Right hindlimb (tissue), 1 donor: ENCODE measurements around the gene GTPBP2.
"Not testable (repeated sequence)": the region's sequence is repeated elsewhere in the genome, so short reads cannot be mapped to it uniquely, and the experiment has no call there.

Source experiments
- DNase-seq: peaks from one replicate; pipeline ENCODE4 v3.0.0-alpha.2; 2018

The GTPBP2 gene

DNA sequence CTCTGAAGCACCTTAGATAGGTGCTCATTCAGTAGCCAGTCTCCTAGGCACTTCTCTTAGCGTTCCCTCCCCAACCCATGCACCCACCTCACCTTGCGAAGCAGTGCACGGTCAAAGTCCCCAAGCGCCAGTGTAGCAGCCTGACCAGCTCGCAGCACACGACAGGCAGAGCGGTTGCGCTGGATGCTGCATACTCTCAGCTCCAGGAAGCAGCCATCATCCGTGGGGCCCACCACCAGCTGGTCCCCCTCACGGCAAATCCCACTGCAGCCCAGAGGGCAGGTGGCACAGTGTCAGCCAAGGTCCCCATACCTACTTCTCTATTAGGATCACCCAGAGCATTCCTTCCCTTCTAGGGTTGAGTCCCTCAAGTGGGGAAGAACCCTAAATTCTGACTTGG lies 6.5 kb downstream of the GTPBP2 start:
- no peak for DNase-seq

DNA sequence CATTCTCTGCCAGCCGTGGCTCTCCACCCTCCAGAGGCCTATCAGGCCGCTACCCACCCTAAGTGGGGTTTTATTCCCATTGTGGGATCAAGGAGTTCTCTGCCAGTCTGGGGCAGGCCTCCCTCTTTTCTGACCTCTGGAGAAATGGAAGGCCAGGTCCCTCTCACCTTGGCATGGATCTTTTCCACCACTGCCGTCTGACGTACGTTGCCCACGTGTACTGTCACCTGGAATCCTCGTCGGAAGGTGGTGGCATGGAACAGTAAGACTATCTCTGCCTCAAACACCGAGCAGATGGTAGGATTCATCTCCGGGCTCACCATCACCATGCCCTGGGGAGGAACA lies 7.3 kb downstream of the GTPBP2 start:
- DNase-seq, result no peak

DNA sequence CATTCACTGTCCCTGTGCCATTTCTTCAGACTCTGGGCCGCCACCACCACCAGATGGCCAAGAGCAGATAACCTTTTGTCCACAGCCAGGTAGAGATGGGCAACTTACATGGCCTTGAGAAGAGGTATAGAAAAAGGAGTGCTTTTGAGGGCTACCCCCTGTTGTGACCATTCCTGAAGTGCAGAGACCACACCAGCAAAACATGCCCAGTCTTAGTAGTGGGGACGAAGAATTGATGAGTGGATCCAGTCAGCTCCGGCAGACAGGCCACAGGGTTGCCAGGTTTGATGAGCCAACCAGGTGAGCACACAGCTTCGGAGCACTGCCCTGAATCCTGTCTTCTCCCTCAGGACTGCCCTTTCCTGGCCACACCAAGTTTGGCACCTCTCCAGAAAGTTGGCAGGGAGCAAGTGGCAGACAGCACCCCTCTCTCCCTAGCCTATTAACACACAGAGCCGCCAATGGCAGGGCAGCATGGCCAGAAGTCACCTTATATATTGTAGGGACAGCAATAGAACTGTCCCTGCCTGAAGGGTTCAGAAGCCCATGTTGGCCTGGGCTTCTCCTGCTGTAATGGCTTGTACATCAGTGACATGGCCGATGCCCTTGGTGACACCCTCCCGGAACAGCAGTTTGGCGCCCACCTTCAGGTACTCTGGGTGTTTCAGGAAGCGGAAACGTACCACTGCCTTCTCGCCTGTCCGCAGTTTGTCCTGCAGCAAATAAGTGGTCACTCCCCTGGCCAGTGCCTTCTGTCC lies 7.8 kb downstream of the GTPBP2 start:
- no peak for DNase-seq

DNA sequence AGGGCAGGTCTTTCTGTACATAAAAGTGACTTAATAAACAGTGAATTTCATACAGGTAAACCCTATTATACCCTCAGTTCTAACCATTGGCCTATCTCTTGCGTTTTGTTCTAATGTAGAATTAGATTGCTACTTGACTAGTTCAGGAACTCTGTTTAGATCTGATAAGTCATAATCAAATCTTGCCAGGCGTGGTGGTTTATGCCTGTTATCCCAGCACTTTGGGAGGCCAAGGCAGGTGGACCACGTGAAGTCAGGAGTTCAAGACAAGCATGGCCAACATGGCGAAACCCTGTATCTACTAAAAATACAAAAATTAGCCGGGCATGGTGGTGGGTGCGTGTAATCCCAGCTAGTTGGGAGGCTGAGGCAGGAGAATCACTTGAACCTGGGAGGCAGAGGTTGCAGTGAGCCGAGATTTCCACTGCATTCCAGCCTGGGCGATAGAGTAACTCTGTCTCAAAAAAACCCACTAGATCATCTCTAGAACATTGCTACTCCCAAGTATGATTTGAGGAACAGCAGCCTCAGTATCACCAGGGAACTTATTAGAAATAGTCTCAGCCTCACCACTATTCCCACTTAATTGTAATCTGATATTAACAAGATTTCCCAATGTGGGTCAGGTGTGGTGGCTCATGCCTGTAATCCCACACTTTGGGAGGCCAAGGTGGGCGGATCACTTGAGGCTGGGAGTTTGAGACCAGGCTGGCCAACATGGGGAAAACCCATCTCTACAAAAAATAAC lies 12.2 kb downstream of the GTPBP2 start:
- DNase-seq, result no peak

DNA sequence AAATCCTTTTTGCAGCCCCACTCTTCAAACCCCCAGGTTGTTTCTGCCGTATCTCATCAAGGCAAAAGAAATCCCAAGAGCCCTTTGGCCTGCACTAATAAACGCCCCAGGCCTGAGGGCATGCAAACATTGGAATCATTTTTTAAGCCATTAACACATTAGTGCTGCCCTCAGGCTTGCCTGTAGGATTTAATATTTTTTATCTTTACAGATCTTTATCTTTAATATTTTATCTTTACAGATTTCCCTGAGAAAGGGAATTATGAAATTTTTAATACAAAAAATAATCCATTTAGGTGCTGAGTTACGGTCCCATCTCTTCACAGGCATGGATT lies 14.7 kb downstream of the GTPBP2 start:
- no peak for DNase-seq

DNA sequence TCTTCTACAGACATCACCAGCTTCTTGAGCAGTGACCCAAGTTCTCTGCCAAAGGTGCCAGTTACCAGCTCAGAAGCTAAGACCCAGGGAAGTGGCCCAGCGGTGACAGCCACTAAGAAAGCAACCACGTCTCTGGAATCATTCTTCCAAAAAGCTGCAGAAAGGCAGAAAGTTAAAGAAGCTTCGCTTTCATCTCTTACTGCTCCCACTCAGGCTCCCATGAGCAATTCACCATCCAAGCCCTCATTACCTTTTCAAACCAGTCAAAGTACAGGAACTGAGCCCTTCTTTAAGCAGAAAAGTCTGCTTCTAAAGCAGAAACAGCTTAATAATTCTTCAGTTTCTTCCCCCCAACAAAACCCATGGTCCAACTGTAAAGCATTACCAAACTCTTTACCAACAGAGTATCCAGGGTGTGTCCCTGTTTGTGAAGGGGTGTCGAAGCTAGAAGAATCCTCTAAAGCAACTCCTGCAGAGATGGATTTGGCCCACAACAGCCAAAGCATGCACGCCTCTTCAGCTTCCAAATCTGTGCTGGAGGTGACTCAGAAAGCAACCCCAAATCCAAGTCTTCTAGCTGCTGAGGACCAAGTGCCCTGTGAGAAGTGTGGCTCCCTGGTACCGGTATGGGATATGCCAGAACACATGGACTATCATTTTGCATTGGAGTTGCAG lies 15.2 kb downstream of the GTPBP2 start:
- DNase-seq, result no peak

DNA sequence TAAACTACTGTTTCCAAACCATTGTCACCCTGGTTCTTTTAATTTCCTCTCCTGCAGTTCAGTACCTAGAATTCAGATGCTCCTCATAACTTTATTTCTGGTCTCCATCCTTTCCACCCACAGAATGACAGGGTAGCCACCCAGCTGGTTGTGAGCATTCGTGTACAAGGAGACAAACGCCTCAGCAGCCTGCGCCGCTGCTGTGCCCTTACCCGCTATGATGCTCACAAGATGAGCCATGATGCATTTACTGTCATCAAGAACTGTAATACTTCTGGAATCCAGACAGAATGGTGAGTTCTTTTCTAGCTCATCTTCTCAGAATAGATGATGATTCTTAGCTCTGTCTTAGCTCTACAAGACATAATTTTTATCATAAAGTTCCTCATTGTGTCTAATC lies 18.6 kb downstream of the GTPBP2 start:
- no peak for DNase-seq

DNA sequence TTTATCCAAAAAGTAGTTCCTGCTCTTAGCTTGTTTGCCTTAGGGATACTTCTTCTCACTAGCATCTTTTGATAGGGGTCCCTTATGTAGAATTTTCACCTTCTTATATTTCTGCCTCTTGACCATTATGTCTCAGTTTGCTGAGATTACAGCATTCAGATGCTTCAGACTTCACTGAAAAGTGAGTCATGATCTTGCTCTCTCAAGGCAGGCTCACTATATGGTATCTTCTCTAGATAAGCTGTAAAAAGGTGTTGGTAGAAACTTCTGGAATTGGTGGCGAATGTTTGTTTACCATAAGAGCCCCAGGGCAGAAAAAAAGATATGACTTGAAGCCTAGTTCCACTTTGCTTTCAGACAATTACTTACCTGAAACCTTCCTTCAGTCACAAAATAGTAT lies 19.7 kb downstream of the GTPBP2 start:
- no peak for DNase-seq

DNA sequence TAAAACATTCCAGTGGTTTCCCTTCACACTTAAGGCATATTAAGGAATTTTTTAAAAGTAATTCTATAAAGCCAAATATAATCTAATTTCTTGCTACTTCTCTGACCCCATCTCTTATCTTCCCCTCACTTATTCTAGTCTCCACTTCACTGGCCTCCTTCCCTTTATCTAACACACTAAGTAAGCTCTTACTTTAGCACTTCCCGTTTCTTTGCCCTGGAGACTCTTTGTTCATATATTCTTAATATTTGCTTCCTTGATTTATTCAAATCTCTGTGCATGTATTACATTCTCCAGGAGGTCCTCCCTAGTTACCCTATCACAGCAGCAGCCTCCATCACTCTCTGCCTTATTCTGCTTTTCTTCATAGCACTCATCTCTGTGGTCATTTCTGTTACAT lies 20.3 kb downstream of the GTPBP2 start:
- no peak for DNase-seq

DNA sequence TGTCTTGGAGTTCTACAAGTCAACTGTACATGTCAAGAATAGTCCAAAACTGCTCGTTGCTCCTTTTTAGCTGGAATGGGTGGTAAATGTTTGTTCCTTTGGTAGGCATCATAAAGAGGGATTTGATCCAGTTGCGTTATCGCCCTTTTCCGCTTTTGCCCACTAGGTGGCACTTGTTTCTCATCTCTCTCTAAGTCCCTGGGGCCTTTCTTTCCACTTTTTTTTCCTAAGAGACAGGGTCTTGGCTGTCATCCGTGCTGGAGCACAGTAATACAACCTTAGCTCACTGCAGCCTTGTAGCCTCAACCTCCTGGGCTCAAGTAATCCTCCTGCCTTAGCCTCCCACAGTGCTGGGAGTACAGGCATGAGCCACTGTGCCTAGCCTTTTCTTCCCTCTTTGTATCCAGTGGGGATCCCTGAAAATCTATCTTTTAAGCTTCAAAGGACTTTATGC lies 20.7 kb downstream of the GTPBP2 start:
- DNase-seq, result peak; percentile 51

DNA sequence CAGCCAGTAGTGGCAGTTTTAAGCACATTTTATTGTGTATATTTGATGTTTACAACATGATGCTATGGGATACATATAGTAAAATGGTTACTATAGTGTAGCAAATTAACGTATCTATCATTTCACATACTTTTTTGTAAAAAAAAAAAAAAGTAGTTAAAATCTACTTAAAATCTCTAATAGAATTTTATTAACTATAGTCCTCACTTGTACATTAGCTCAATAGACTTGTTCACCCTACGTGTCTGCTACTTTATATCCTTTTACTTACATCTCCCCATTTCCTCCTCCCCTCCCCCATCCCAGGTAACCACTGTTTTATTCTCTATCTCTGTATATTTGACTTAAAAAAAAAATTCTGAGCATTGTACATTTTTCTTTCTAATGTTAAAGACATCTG lies 23.0 kb downstream of the GTPBP2 start:
- no peak for DNase-seq

DNA sequence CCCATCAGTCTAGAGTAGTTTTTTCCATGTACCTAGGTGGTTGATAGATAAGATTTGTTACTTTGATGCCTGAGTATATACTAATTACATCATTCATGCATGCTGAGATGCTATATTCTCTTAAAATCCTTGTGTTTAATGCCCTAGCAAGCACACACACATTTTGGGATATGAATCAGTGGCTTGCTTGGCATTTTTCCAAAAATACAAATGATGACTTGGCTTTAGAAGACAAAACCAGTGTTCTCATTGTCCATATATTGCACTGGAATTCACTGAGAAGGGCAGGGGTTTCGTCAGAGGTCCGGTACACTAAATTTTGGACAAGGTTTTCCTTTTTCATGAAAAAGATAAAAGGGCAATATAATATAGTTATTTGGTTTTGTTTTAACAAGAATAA lies 24.9 kb downstream of the GTPBP2 start:
- DNase-seq, result no peak

DNA sequence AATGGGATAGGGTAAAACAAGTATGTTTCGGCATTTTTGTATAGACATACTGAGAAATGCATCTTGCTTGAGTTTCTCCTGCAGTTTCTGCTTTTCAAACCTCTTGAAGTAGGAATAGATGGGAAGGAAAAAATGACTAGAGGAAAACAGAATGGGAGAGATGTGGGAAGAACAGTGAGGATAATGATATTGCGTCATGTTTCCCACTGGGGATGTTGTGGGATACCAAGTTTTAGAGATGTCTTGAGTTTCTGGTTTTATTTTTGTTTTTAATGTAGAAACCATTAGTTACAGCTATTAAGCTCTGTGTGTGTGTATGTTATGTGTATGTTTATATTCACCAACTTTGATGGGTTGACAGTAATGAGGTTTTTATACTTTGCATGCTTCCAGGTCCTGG lies 28.5 kb downstream of the GTPBP2 start:
- DNase-seq, result no peak

DNA sequence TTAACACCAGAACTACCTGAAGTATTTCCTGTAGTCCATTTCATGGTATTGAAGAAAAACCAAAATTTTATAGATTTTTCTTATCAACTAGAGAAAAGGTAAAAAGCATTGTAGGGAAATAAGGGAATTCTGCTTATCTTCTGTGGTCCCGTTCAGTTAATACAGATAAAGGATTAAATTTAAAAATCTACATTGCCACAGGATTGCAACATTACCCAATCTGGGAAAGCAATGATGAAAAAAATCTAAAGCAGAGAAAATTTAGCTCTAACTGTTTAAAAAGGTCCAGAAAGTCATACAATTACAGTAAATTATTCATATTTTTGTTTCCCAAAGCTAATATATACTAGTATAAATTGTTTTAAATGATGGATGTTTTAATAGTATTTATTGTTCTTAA lies 35.1 kb downstream of the GTPBP2 start:
- no peak for DNase-seq

DNA sequence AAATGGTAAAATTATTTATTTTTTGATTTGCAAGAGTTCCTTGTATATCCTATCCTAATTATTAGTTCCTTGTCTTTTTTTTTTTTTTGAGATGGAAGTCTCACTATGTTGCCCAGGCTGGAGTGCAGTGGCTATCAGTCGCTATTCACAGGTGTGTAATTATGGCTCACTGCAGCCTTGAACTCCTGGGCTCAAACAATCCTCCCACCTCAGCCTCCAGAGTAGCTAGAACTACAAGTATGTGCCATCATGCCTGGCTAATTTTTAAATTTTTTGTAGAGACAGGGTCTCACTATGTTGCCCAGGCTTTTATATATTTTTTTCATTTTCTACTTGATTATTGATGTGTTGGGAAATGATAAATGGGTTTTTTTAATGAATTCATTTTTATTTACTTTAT lies 39.5 kb downstream of the GTPBP2 start:
- DNase-seq, result not testable (repeated sequence)

DNA sequence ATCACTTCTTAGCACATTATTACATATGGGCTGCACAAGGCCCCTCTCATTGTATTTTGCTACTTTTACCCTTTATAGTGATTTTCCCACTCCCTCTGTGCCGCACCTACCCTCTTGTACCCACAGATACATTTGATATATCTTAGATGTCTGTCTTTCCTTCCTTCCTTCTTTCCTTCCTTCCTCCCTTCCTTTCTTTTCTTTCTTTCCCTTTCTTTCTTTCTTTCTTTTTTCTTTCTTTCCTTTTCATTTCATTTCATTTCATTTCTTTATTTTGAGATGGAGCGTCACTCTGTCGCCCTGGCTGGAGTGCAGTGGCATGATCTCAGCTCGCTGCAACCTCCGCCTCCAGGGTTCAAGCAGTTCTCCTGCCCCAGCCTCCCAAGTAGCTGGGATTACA lies 40.9 kb downstream of the GTPBP2 start:
- no peak for DNase-seq

DNA sequence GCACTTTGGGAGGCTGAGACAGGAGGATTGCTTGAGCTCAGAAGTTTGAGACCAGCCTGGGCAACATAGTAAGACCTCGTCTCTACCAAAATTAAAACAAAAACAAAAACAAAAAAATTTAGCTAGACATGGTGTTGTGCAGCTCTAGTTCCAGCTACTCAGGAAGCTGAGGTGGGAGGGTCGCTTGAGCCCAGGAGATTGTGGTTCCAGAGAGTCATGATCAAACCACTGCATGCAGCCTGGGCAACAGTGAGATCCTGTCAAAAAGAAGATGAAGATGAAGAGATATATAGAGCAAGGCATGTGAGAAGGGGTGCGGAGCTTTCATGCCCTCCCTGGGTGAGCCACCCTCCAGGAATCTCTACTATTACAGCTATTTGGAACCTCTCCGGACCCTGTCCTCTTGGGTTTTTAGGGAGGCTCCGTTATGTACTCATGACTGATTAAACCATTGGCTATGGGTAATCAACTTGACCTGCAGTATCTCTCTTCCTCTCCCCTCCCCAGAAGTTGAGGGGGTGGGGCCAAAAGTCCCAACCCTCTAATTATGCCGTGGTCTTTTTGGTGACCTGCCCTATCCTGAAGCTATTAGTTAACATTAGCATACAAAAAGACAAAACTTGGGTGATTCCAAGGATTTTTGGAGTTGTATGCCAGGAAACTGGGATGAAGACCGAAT lies 44.0 kb downstream of the GTPBP2 start:
- no peak for DNase-seq

DNA sequence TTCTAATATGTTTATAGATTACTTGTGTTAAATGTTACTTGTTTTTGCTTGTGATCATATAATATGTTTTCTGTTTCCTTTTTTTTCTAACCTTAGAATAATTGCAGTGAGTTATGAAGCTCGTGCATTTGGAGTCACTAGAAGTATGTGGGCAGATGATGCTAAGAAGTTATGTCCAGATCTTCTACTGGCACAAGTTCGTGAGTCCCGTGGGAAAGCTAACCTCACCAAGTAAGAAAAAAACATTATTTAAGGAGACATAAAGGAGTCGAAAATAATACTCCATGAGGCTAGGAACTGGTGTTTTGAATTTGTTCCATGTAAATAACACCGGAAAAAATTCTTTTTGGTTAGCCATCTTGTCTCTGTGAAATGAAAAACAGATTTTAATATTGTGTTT lies 46.2 kb downstream of the GTPBP2 start:
- DNase-seq, result no peak

DNA sequence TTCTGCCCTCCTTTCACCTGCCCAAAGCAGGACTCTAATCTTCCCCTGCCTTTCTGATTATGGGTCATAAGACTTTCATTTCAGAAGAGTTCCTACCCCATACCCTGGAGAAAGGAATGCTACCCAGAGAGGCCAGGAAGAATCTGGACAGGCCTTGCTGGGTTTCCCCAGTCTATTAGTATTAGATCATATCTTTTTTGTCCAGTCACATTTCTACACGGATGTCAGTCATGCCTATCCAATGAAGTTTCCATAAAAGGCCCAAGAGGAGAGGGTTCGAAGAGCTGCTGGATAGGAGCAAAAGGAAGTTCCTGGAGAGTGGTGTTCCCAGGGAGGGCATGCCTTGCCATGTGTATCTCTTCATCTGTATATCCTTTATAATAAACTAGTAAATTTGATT lies 49.9 kb downstream of the GTPBP2 start:
- DNase-seq, result no peak

DNA sequence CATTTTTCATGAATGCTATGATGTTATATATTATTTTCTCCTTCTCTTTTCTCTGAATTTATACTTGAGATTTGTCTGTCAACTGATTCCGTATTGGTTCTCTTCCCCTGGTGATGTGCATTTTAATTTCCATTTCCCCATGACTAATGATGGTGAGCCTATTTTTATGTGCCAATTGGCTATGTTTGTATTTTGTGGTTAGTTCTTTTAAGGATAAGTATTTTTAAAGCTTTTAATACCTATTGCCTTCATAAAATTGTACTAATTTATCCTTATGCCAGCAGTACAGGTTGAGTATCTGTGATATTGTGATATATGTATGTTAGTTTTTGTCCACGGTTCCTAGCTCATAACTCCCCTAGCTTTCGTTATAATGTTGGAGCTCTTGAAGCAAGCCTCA lies 50.3 kb downstream of the GTPBP2 start:
- no peak for DNase-seq

DNA sequence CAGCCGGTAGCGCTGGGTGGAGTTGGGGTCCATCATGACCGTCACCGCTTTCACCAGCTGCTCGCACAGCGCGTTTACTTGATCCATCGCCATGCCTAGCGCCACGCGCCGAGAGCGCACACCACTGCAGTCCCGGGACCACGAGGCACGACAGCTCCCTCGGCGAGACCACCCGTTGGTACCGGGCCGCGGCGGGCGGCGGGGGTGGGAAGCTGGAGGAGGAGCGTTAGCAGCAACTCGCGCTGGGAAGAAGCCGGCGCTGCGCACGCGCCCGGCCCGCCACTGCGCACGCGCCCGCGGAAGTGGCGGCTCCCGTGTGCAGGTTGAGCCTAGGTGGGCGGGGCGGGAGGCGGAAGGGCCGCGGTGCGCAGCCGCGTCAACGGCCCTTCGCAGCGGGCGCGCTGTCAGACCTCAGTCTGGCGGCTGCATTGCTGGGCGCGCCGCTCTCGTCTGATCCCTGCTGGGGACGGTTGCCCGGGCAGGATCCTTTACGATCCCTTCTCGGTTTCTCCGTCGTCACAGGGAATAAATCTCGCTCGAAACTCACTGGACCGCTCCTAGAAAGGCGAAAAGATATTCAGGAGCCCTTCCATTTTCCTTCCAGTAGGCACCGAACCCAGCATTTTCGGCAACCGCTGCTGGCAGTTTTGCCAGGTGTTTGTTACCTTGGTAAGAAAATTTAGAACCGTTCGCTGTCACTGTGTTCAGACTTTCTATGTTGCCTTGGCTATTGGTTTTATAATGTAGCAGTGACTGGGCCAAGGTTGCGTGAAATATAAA lies 53.1 kb downstream of the GTPBP2 start, which contains the start of the genes POLH and XPO5:
TSS of gene POLH (plus strand) at position 414 of the 780 bp plus-strand sequence. CDS start 6,135 bp downstream, outside the sequence.
TSS of gene XPO5 (minus strand) at position 267 of the 780 bp plus-strand sequence. CDS start at position 93, 174 bp downstream.
- peak; percentile 95 for DNase-seq

DNA sequence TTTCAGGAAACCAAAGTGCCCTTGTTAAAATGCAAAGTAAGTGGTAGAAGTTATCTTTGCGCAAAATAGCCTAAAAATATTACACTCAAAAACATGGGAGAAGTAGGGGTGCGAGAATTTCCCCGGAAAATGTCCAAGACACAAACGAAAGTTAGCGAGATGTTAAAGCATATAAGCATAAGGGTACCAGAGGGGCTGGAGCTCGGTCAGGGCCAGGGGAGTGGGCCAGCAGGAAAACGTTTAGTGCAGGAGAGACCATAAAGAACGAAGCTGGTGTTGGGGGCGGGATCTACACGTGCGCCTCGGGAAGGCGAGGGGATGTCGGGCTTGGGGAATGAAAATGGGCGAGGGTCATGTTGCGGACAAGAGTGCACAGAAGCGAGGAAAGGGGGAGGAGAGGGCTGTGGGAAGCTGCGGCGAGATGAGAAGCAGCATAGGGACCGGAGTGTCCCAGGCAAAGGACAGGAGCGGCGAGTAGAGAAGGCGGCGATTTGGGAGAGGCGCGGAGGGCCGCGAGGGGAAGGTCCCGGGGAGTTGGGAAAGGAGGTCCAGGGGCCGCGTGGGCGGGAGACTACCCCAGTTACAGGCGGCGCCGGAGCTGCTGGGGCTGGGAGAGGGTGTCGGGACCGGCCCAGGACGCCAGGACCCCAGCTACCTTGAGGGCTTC lies 53.8 kb downstream of the GTPBP2 start:
- no peak for DNase-seq
